Measurements from ENCODE around the gene SERPINB13.

Gene SERPINB13

DNA sequence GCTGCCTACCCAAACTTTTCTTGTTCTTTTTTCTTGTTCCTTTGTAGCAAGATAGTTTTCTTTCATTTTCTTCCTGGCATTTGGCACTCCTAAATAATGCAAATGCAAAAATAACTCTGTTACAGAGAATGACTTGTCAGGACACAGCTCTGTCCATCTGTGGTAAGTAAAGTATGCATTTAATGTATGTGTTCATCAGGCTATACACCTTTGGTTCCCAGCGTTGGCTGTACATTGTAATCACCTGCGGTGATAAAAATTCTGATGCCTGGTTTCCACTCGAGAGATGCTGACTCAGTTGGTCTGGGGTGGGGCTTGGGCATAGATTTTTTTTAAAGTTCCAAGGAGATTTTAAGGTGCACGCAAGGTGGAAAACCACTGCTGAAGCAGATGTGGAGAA lies at the start of gene SERPINB13:
SERPINB13 (plus strand) TSS at position 378 of the 400 bp plus-strand sequence. CDS start 1,325 bp downstream, outside the sequence.
- H3K27ac ChIP-seq: no peak within 1 kb of the TSS
- TF ChIP-seq, protein P1, sequence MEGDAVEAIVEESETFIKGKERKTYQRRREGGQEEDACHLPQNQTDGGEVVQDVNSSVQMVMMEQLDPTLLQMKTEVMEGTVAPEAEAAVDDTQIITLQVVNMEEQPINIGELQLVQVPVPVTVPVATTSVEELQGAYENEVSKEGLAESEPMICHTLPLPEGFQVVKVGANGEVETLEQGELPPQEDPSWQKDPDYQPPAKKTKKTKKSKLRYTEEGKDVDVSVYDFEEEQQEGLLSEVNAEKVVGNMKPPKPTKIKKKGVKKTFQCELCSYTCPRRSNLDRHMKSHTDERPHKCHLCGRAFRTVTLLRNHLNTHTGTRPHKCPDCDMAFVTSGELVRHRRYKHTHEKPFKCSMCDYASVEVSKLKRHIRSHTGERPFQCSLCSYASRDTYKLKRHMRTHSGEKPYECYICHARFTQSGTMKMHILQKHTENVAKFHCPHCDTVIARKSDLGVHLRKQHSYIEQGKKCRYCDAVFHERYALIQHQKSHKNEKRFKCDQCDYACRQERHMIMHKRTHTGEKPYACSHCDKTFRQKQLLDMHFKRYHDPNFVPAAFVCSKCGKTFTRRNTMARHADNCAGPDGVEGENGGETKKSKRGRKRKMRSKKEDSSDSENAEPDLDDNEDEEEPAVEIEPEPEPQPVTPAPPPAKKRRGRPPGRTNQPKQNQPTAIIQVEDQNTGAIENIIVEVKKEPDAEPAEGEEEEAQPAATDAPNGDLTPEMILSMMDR (IDR thresholded peaks at IDR 0.05; ENCODE audit: low read depth, low read length, missing control alignments): no peak
- H3K4me3 ChIP-seq (ENCODE audit: low read depth, low read length): no peak within 1 kb of the TSS
- in situ Hi-C loops (cut with HindIII; ENCODE audit: low pct_ligation_motif_present, low sequenced_read_pairs): no loop called here
- no peaks in the 10 kb centered on the region for H3K27me3 ChIP-seq (replicated peaks)
- DNase-seq: no peak
- no peaks in the 10 kb centered on the region for H3K36me3 ChIP-seq (replicated peaks)

- Histone ChIP-seq H3K36me3 (replicated peaks) (no peaks in the 10 kb centered on the region), H3K27me3 (replicated peaks) (no peaks in the 10 kb centered on the region), H3K4me3 (ENCODE audit: low read depth, low read length) (no peak overlapping the region), H3K27ac (no peak overlapping the region)
- peak; percentile 20 for DNase-seq
- TF ChIP-seq, protein P1 (IDR thresholded peaks at IDR 0.05; ENCODE audit: low read depth, low read length, missing control alignments): no peak
- in situ Hi-C loops (cut with HindIII; ENCODE audit: low pct_ligation_motif_present, low sequenced_read_pairs): no loop called here
These were observed 47.1 kb upstream of the SERPINB13 start for GRCh38 chr18:63539904-63540510.

DNA sequence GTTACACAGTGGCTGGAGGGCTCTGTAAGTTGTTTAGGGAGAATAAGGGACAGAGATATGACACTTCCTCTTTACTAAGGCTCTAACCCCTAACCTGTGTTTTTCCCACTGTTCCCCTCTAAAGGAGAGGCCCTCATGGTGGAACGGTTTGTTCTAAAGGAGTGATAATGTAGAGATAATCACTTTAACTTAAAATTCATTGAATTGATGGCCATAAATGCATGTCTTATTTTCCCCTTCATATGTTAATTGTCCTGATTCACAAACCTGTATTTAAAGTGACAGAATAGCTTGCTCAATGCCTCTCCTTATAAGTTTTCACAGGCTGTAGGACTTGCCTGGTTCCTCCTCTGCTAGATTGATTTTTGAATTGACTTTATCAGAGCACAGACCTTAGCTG lies 45.1 kb upstream of the SERPINB13 start, which contains the start of gene SERPINB12:
SERPINB12 (plus strand) TSS at position 301 of the 400 bp plus-strand sequence. CDS start 13,791 bp downstream, outside the sequence.
- in situ Hi-C loops (cut with HindIII; ENCODE audit: low pct_ligation_motif_present, low sequenced_read_pairs): no loop called here
- no peak for DNase-seq
- TF ChIP-seq, protein P1 (IDR thresholded peaks at IDR 0.05; ENCODE audit: low read depth, low read length, missing control alignments): no peak
- no peak within 1 kb of the TSS for H3K4me3 ChIP-seq (ENCODE audit: low read depth, low read length)
- no peaks in the 10 kb centered on the region for H3K27me3 ChIP-seq (replicated peaks)
- H3K27ac ChIP-seq: no peak within 1 kb of the TSS
- H3K36me3 ChIP-seq (replicated peaks): no peaks in the 10 kb centered on the region

DNA sequence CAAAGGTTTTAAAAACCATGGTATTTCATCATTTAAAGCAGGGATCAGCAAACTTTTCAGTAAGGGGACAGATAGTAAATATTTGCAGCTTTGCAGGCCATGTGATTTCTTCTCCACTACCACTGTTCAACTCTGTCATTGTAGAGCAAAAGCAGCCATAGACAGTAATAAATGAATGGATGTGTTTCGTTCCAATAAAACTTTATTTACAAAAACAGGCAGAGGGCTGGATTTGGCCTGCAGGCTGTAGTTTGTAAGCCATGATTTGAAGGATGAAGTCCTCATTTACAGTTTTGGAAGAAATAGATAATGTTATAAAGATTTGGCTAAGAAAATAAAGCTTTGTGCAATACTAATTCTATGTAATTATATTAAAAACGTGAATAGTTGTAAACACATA lies 43.1 kb upstream of the SERPINB13 start:
- DNase-seq: no peak
- Histone ChIP-seq H3K27me3 (replicated peaks) (no peaks in the 10 kb centered on the region), H3K27ac (no peak overlapping the region), H3K36me3 (replicated peaks) (no peaks in the 10 kb centered on the region), H3K4me3 (ENCODE audit: low read depth, low read length) (no peak overlapping the region)
- in situ Hi-C loops (cut with HindIII; ENCODE audit: low pct_ligation_motif_present, low sequenced_read_pairs): no loop called here
- TF ChIP-seq, protein P1 (IDR thresholded peaks at IDR 0.05; ENCODE audit: low read depth, low read length, missing control alignments): no peak

DNA sequence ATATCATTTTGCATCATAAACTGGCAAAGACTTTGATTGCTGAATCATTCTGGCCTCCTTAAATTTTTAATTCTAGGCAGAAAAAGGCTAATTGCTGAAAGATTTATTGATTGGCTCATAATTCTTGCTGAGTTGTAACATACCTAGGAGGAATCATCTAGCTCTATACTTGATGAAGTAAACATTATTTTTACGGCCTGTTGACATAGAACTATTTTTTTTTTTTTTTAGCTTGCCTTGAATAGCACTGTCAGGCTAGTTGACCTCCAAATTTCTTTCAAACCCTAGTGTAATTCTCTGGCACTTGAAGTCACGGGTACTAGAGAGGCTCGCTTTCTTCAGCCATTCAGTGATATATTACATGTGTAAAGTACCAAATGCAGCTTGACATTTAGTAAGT lies 42.1 kb upstream of the SERPINB13 start:
- H3K4me3 ChIP-seq (ENCODE audit: low read depth, low read length): no peak overlapping the region
- no peaks in the 10 kb centered on the region for H3K36me3 ChIP-seq (replicated peaks)
- in situ Hi-C loops (cut with HindIII; ENCODE audit: low pct_ligation_motif_present, low sequenced_read_pairs): no loop called here
- H3K27me3 ChIP-seq (replicated peaks): no peaks in the 10 kb centered on the region
- no peak overlapping the region for H3K27ac ChIP-seq
- DNase-seq: no peak
- TF ChIP-seq, protein P1 (IDR thresholded peaks at IDR 0.05; ENCODE audit: low read depth, low read length, missing control alignments): no peak

GRCh38 chr18:63550068-63550467 lies 37.1 kb upstream of the SERPINB13 start:
- H3K27me3 ChIP-seq (replicated peaks): no peaks in the 10 kb centered on the region
- in situ Hi-C loops (cut with HindIII; ENCODE audit: low pct_ligation_motif_present, low sequenced_read_pairs): no loop called here
- no peak overlapping the region for H3K27ac ChIP-seq
- H3K36me3 ChIP-seq (replicated peaks): no peaks in the 10 kb centered on the region
- TF ChIP-seq, protein P1 (IDR thresholded peaks at IDR 0.05; ENCODE audit: low read depth, low read length, missing control alignments): no peak
- no peak overlapping the region for H3K4me3 ChIP-seq (ENCODE audit: low read depth, low read length)
- no peak for DNase-seq
